Measurements from ENCODE around the gene KLHL36. TPM values are rescaled to one million over a fixed set of nuclear protein-coding genes. Genes with fewer than 3 reads are reported as not detected.

The KLHL36 gene
- total RNA-seq, 1 donor from 2014 or later, result 26.2 TPM

GRCh38 chr16:84661418-84662060 lies 13.2 kb downstream of the KLHL36 start:
- Mint-ChIP-seq H3K27ac (ENCODE audit: unreplicated experiment) (no peak overlapping the region), H3K27me3 (ENCODE audit: low read depth) (no peaks in the 10 kb centered on the region)

GRCh38 chr16:84662471-84662870 lies 14.2 kb downstream of the KLHL36 start:
- TF ChIP-seq CTCF (conservative IDR thresholded peaks at IDR 0.05), result no peak
- Mint-ChIP-seq H3K27me3 (ENCODE audit: low read depth) (no peaks in the 10 kb centered on the region), H3K4me1 (peaks cover 6% of the 10 kb centered on the region), H3K9me3 (no peaks in the 10 kb centered on the region), H3K4me3 (no peak overlapping the region), H3K27ac (ENCODE audit: unreplicated experiment) (no peak overlapping the region), H3K36me3 (ENCODE audit: low read depth) (peaks cover 5% of the 10 kb centered on the region)
- no peak for DNase-seq (ENCODE audit: low read depth, low spot score)

More at GRCh38 chr16:84661418-84662060, 13.2 kb downstream of the KLHL36 start:
- Mint-ChIP-seq H3K9me3 (no peaks in the 10 kb centered on the region), H3K4me1 (no peaks in the 10 kb centered on the region), H3K4me3 (no peak overlapping the region), H3K36me3 (ENCODE audit: low read depth) (peaks cover 5% of the 10 kb centered on the region)
- no peak for DNase-seq (ENCODE audit: low read depth, low spot score)
- no peak for TF ChIP-seq CTCF (conservative IDR thresholded peaks at IDR 0.05)

- Mint-ChIP-seq H3K27me3 (ENCODE audit: low read depth) (no peaks in the 10 kb centered on the region), H3K4me3 (no peak overlapping the region), H3K4me1 (peaks cover 8% of the 10 kb centered on the region), H3K9me3 (no peaks in the 10 kb centered on the region), H3K27ac (ENCODE audit: unreplicated experiment) (no peak overlapping the region), H3K36me3 (ENCODE audit: low read depth) (peaks cover 5% of the 10 kb centered on the region)
- no peak for DNase-seq (ENCODE audit: low read depth, low spot score)
- TF ChIP-seq CTCF (conservative IDR thresholded peaks at IDR 0.05), result no peak
These were observed 15.3 kb downstream of the KLHL36 start for GRCh38 chr16:84663433-84664101.

GRCh38 chr16:84665359-84665758 lies 17.0 kb downstream of the KLHL36 start:
- Mint-ChIP-seq H3K36me3 (ENCODE audit: low read depth) (peaks cover 5% of the 10 kb centered on the region), H3K4me3 (no peak overlapping the region), H3K4me1 (peaks cover 8% of the 10 kb centered on the region), H3K27ac (ENCODE audit: unreplicated experiment) (no peak overlapping the region), H3K9me3 (no peaks in the 10 kb centered on the region), H3K27me3 (ENCODE audit: low read depth) (no peaks in the 10 kb centered on the region)
- DNase-seq (ENCODE audit: low read depth, low spot score), result no peak
- no peak for TF ChIP-seq CTCF (conservative IDR thresholded peaks at IDR 0.05)

- Mint-ChIP-seq H3K27ac (ENCODE audit: unreplicated experiment) (no peak overlapping the region), H3K9me3 (no peaks in the 10 kb centered on the region), H3K36me3 (ENCODE audit: low read depth) (peaks cover 5% of the 10 kb centered on the region), H3K4me3 (no peak overlapping the region), H3K27me3 (ENCODE audit: low read depth) (no peaks in the 10 kb centered on the region), H3K4me1 (peaks cover 8% of the 10 kb centered on the region)
- DNase-seq (ENCODE audit: low read depth, low spot score), result no peak
- no peak for TF ChIP-seq CTCF (conservative IDR thresholded peaks at IDR 0.05)
These were observed 17.5 kb downstream of the KLHL36 start for GRCh38 chr16:84665843-84666242.

Measured in neural crest cell (in vitro differentiated cells).